Activated CD4-positive, alpha-beta T cell treated with anti-CD3 and anti-CD28 coated beads, Interleukin-2, amount 10 ng/mL, durations not matched to agents 7 days and 5 days (primary cell): ENCODE results near the gene LMNB1. TPM values are rescaled to one million over a fixed set of nuclear protein-coding genes. Genes with fewer than 3 reads are reported as not detected.
A peak's percentile ranks its signal among the peaks of the same experiment; 100 is the strongest.
"Not testable (repeated sequence)": the region's sequence is repeated elsewhere in the genome, so short reads cannot be mapped to it uniquely, and the experiment has no call there.

Experiments
- CTCF ChIA-PET: fragments of 350-600 bp; sonication (Branson Sonifier 250); formaldehyde crosslinking; loops from one replicate; lab custom pipeline; 2021; ENCODE audit warnings: antibody characterized with exemption; lab: Charles Lee
- POLR2A ChIA-PET: fragments of 350-600 bp; sonication (Branson Sonifier 250); formaldehyde crosslinking; loops from one replicate; lab custom pipeline; 2021; ENCODE audit warnings: antibody characterized with exemption; lab: Charles Lee
- DNase-seq: peaks from one replicate; pipeline ENCODE4 v3.0.0-alpha.2; 2020
- H3K27ac Mint-ChIP-seq: one replicate; pipeline ENCODE4 v1.8.0; 2021; ENCODE audit warnings: mild to moderate bottlenecking, moderate library complexity, mixed read lengths
- H3K27me3 Mint-ChIP-seq: one replicate; pipeline ENCODE4 v1.8.0; 2021; ENCODE audit warnings: mixed read lengths
- H3K36me3 Mint-ChIP-seq: one replicate; pipeline ENCODE4 v1.8.0; 2021; ENCODE audit warnings: low read depth, mixed read lengths
- H3K4me1 Mint-ChIP-seq: one replicate; pipeline ENCODE4 v1.8.0; 2021; ENCODE audit warnings: mixed read lengths
- H3K4me3 Mint-ChIP-seq: one replicate; pipeline ENCODE4 v1.8.0; 2021; ENCODE audit warnings: mild to moderate bottlenecking, moderate library complexity, mixed read lengths
- H3K9me3 Mint-ChIP-seq: one replicate; pipeline ENCODE4 v1.8.0; 2021; ENCODE audit warnings: mixed read lengths
- total RNA-seq, 2 experiments: library from RNA; stranded (reverse); gene quantifications; one replicate each; pipeline ENCODE4 v1.2.3, GENCODE V29; 2021

Gene LMNB1
- total RNA-seq, 2 experiments from 2014 or later = 326 to 337 TPM

- ChIA-PET CTCF (interaction anchor here (0.6 to 1.7 kb wide), 5 partner anchors 19 to 25 kb away, joined by 3 to 6 read pairs (median 4); partner anchors contain the start of gene LMNB1), POLR2A (interaction anchor here (0.6 kb wide), 1 partner anchor 22 kb away, joined by 3 read pairs; the partner anchor contains the start of gene LMNB1)
- H3K4me1 Mint-ChIP-seq = peaks cover 45% of the 10 kb centered on the region
- no peak for DNase-seq
- peaks cover 3% of the 10 kb centered on the region for H3K9me3 Mint-ChIP-seq
- peaks cover 4% of the 10 kb centered on the region for H3K36me3 Mint-ChIP-seq
- no peak overlapping the region for H3K27ac Mint-ChIP-seq
- H3K27me3 Mint-ChIP-seq = no peaks in the 10 kb centered on the region
- H3K4me3 Mint-ChIP-seq = no peak overlapping the region
These were observed 21.3 kb upstream of the LMNB1 start for GRCh38 chr5:126755593-126755992.

- Mint-ChIP-seq H3K27me3 (no peaks in the 10 kb centered on the region), H3K9me3 (no peaks in the 10 kb centered on the region), H3K36me3 (peaks cover 1% of the 10 kb centered on the region), H3K27ac (peak overlapping the region; percentile 94), H3K4me3 (peak overlapping the region; percentile 57), H3K4me1 (peaks cover 54% of the 10 kb centered on the region)
- DNase-seq = no peak
- ChIA-PET POLR2A (interaction anchor here (0.5 to 1.6 kb wide), 5 partner anchors 11 to 81 kb away, joined by 3 to 6 read pairs (median 5); partner anchors contain the start of gene LMNB1), CTCF (interaction anchor here (0.5 to 1.7 kb wide), 7 partner anchors 10 to 327 kb away, joined by 3 to 6 read pairs (median 4); no protein-coding TSS in a partner anchor)
These were observed 19.1 kb upstream of the LMNB1 start for GRCh38 chr5:126757713-126758357.

GRCh38 chr5:126763371-126763770 is 13.6 kb upstream of the LMNB1 start:
- POLR2A ChIA-PET = no interaction called here
- CTCF ChIA-PET = interaction anchor here (0.7 to 7.9 kb wide), 3 partner anchors 8 to 29 kb away, joined by 3 to 58 read pairs (median 3); partner anchors contain the start of gene LMNB1
- H3K4me3 Mint-ChIP-seq = no peak overlapping the region
- peaks cover 43% of the 10 kb centered on the region for H3K4me1 Mint-ChIP-seq
- H3K9me3 Mint-ChIP-seq = no peaks in the 10 kb centered on the region
- no peak for DNase-seq
- peaks cover 1% of the 10 kb centered on the region for H3K36me3 Mint-ChIP-seq
- H3K27ac Mint-ChIP-seq = peak overlapping the region; percentile 64
- no peaks in the 10 kb centered on the region for H3K27me3 Mint-ChIP-seq

- H3K4me3 Mint-ChIP-seq = no peak overlapping the region
- H3K27ac Mint-ChIP-seq = no peak overlapping the region
- no peak for DNase-seq
- CTCF ChIA-PET = interaction anchor here (0.5 to 1.3 kb wide), 7 partner anchors 9 to 1368 kb away, joined by 3 to 4 read pairs (median 3); no protein-coding TSS in a partner anchor
- POLR2A ChIA-PET = interaction anchor here (0.6 kb wide), 1 partner anchor 741 kb away, joined by 3 read pairs; no protein-coding TSS in a partner anchor
- H3K4me1 Mint-ChIP-seq = peaks cover 6% of the 10 kb centered on the region
- no peaks in the 10 kb centered on the region for H3K27me3 Mint-ChIP-seq
- H3K9me3 Mint-ChIP-seq = no peaks in the 10 kb centered on the region
- H3K36me3 Mint-ChIP-seq = no peaks in the 10 kb centered on the region
These were observed 7.2 kb upstream of the LMNB1 start for GRCh38 chr5:126769703-126770102.

GRCh38 chr5:126773536-126773935 is 3.4 kb upstream of the LMNB1 start:
- CTCF ChIA-PET = interaction anchor here (1.3 to 6.1 kb wide), 3 partner anchors 10 to 26 kb away, joined by 4 to 58 read pairs (median 6); no protein-coding TSS in a partner anchor
- POLR2A ChIA-PET = interaction anchor here (0.6 kb wide), 1 partner anchor 46 kb away, joined by 6 read pairs; no protein-coding TSS in a partner anchor

GRCh38 chr5:126774595-126774994 is 2.3 kb upstream of the LMNB1 start:
- H3K27ac Mint-ChIP-seq, POLR2A ChIA-PET, H3K9me3 Mint-ChIP-seq, H3K4me3 Mint-ChIP-seq, DNase-seq, H3K27me3 Mint-ChIP-seq: not testable (repeated sequence)
- Mint-ChIP-seq H3K36me3 (peaks cover 19% of the 10 kb centered on the region), H3K4me1 (peaks cover 22% of the 10 kb centered on the region)
- CTCF ChIA-PET = interaction anchor here (0.7 to 9.1 kb wide), 5 partner anchors 11 to 454 kb away, joined by 3 to 107 read pairs (median 6); no protein-coding TSS in a partner anchor

More at GRCh38 chr5:126773536-126773935, 3.4 kb upstream of the LMNB1 start:
- H3K27ac Mint-ChIP-seq, DNase-seq, H3K36me3 Mint-ChIP-seq, H3K9me3 Mint-ChIP-seq, H3K27me3 Mint-ChIP-seq, H3K4me3 Mint-ChIP-seq: not testable (repeated sequence)
- H3K4me1 Mint-ChIP-seq = peaks cover 16% of the 10 kb centered on the region

- Mint-ChIP-seq H3K4me3 (peak overlapping the region; percentile 95), H3K9me3 (no peaks in the 10 kb centered on the region), H3K4me1 (peaks cover 42% of the 10 kb centered on the region), H3K27me3 (no peaks in the 10 kb centered on the region), H3K27ac (peak overlapping the region; percentile 97), H3K36me3 (peaks cover 31% of the 10 kb centered on the region)
- CTCF ChIA-PET = interaction anchor here (0.5 to 9.1 kb wide), 22 partner anchors 7 to 536 kb away, joined by 3 to 107 read pairs (median 4); no protein-coding TSS in a partner anchor
- peak; percentile 56 for DNase-seq
- POLR2A ChIA-PET = interaction anchor here (0.6 to 2.4 kb wide), 16 partner anchors 9 to 296 kb away, joined by 3 to 12 read pairs (median 3); partner anchors contain the start of genes C5orf63 and PHAX
These were observed 480 bp downstream of the LMNB1 start for GRCh38 chr5:126777257-126777974.

GRCh38 chr5:126777975-126778674 is 1.2 kb downstream of the LMNB1 start:
- peak; percentile 98 for DNase-seq
- Mint-ChIP-seq H3K4me1 (peaks cover 42% of the 10 kb centered on the region), H3K36me3 (peaks cover 31% of the 10 kb centered on the region), H3K9me3 (no peaks in the 10 kb centered on the region), H3K27ac (peak overlapping the region; percentile 97), H3K27me3 (no peaks in the 10 kb centered on the region), H3K4me3 (peak overlapping the region; percentile 95)
- CTCF ChIA-PET = interaction anchor here (0.5 to 9.1 kb wide), 23 partner anchors 8 to 538 kb away, joined by 3 to 107 read pairs (median 4); no protein-coding TSS in a partner anchor
- POLR2A ChIA-PET = interaction anchor here (0.6 to 2.4 kb wide), 17 partner anchors 8 to 310 kb away, joined by 3 to 12 read pairs (median 5); partner anchors contain the start of genes C5orf63 and PHAX

- Mint-ChIP-seq H3K4me3 (peak overlapping the region; percentile 95), H3K27ac (peak overlapping the region; percentile 97), H3K9me3 (no peaks in the 10 kb centered on the region), H3K27me3 (no peaks in the 10 kb centered on the region), H3K36me3 (peaks cover 34% of the 10 kb centered on the region), H3K4me1 (peaks cover 47% of the 10 kb centered on the region)
- DNase-seq = no peak
- ChIA-PET POLR2A (interaction anchor here (0.6 to 2.4 kb wide), 11 partner anchors 10 to 310 kb away, joined by 3 to 12 read pairs (median 6); no protein-coding TSS in a partner anchor), CTCF (interaction anchor here (0.8 to 9.1 kb wide), 18 partner anchors 10 to 538 kb away, joined by 3 to 107 read pairs (median 5); no protein-coding TSS in a partner anchor)
These were observed 1.9 kb downstream of the LMNB1 start for GRCh38 chr5:126778675-126779403.

GRCh38 chr5:126780165-126780827 is 3.4 kb downstream of the LMNB1 start:
- peaks cover 47% of the 10 kb centered on the region for H3K4me1 Mint-ChIP-seq
- DNase-seq = peak; percentile 74
- ChIA-PET POLR2A (interaction anchor here (0.6 to 1.0 kb wide), 2 partner anchors 105 to 1376 kb away, joined by 3 to 6 read pairs; no protein-coding TSS in a partner anchor), CTCF (interaction anchor here (0.7 to 9.1 kb wide), 15 partner anchors 12 to 180 kb away, joined by 3 to 107 read pairs (median 3); partner anchors contain the start of gene PHAX)
- no peaks in the 10 kb centered on the region for H3K9me3 Mint-ChIP-seq
- H3K27ac Mint-ChIP-seq = peak overlapping the region; percentile 97
- H3K4me3 Mint-ChIP-seq = peak overlapping the region; percentile 95
- H3K36me3 Mint-ChIP-seq = peaks cover 34% of the 10 kb centered on the region
- H3K27me3 Mint-ChIP-seq = no peaks in the 10 kb centered on the region
